ENCODE results near the gene ENOX2. TPM values are rescaled to one million over a fixed set of nuclear protein-coding genes. Genes with fewer than 3 reads are reported as not detected.

ENOX2 gene
- total RNA-seq, 1 donor from 2014 or later = 23.2 TPM

GRCh38 chrX:130893356-130894085 lies 9.5 kb downstream of the ENOX2 start:
- intact Hi-C loops (cut with DNase I) = loop anchor here (10.0 kb wide), 1 partner anchor 59 kb away; no protein-coding TSS in a partner anchor
- DNase-seq (ENCODE audit: low spot score) = no peak

GRCh38 chrX:130887376-130887775 lies 15.6 kb downstream of the ENOX2 start:
- intact Hi-C loops (cut with DNase I) = no loop called here
- no peak for DNase-seq (ENCODE audit: low spot score)

GRCh38 chrX:130885996-130886395 lies 17.0 kb downstream of the ENOX2 start:
- no peak for DNase-seq (ENCODE audit: low spot score)
- intact Hi-C loops (cut with DNase I) = no loop called here

DNA sequence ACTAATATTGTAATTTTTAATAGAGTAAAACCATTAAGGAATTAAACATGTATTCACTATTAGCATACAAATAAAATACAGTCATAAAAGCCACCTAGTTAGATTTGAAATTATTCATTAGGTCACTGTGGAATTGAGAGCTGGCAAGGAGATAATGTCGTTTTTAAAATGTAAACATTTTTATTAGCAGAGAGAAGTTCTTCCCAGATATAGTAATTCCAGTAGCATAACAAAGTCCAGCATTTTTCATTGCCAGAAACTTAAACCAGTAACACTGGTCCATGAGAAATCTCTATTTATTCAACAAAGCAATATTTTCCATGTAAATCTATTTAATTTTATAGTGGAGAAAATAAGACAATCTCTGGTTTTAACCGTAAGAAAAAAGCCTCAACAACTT lies 17.5 kb downstream of the ENOX2 start:
- no peak for DNase-seq (ENCODE audit: low spot score)
- intact Hi-C loops (cut with DNase I) = no loop called here

DNA sequence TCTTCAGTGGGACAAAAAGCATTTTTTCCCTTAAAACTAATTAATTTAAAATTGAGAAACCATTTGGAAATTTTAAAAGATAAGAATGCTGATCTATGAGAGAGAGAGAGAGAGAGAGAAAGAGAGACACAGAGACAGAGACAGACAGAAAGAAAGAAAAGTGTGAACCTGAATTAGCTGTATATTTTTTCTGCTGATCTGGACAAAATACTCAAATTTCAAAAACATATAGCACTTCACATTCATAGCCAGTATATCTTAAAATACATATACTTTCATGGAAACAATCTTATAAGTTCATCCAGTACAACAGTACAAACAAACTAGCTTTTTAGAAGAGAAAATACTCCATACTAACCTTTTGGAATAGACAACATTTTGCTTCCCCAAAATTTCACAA lies 18.4 kb downstream of the ENOX2 start:
- DNase-seq (ENCODE audit: low spot score) = no peak
- intact Hi-C loops (cut with DNase I) = no loop called here

DNA sequence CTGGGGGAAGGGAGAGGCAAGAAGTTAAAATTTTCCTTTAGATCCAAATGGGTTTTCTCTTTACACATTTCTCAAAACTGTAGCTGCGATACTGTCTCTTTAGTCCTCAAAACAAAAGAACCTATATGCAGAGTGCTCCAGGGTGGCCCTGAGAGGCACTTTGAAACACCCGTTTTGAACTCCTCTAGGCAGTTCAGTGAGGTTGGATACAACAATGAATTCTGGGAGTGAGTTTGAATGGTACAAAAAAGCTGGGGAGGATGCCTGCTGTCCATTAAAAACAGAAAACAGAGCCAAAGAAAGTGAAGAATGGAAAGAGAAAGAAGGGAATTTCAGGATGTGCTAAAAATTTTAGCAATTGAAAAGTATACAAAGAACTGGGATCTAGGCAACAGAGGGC lies 23.1 kb downstream of the ENOX2 start:
- DNase-seq (ENCODE audit: low spot score) = no peak
- intact Hi-C loops (cut with DNase I) = no loop called here

- intact Hi-C loops (cut with DNase I) = no loop called here
- DNase-seq (ENCODE audit: low spot score) = no peak
These were observed 24.4 kb downstream of the ENOX2 start for GRCh38 chrX:130878350-130879341.

DNA sequence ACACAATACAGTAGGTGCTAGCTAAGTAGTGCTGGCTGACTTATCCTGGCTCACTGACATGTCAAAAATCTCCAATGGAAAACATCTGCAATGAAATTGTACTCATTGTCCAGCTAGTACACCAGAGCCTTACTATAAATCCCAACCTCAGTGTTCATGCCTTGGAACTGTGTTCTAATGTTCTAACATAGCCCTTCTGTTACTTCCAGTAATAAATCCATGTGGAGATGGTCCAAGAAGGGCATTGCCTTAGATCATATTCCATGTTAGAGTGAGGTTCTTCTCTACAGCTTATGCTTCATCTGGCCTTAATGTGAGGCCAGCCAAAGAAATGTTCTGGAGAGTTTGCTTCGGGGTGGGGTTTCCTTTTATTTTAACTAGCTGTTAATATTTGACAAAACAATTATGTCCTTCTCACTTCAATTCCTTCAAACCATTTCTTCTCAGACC lies 25.1 kb downstream of the ENOX2 start:
- DNase-seq (ENCODE audit: low spot score) = no peak
- intact Hi-C loops (cut with DNase I) = no loop called here

- intact Hi-C loops (cut with DNase I) = no loop called here
- no peak for DNase-seq (ENCODE audit: low spot score)
These were observed 26.8 kb downstream of the ENOX2 start for GRCh38 chrX:130876226-130876625.

GRCh38 chrX:130874751-130875150 lies 28.3 kb downstream of the ENOX2 start:
- intact Hi-C loops (cut with DNase I) = no loop called here
- no peak for DNase-seq (ENCODE audit: low spot score)

DNA sequence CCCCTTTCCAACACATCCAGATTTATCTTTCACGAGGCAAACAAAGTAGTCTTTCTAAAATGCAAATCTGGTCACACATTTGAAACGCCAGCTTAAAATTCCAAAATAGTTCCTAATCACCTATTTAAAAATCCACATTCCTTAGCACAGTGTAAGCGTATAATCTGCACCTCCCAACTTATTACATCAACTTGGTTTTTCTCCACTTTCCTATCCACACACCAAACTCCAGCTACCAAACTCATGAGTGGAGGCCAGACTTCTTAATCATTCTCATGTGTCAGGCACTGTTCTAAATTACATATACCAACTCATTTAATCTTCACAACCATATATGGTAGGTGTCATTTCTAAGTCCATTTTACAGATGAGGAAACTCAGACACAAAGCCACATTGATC lies 33.8 kb downstream of the ENOX2 start:
- intact Hi-C loops (cut with DNase I) = no loop called here
- DNase-seq (ENCODE audit: low spot score) = no peak

DNA sequence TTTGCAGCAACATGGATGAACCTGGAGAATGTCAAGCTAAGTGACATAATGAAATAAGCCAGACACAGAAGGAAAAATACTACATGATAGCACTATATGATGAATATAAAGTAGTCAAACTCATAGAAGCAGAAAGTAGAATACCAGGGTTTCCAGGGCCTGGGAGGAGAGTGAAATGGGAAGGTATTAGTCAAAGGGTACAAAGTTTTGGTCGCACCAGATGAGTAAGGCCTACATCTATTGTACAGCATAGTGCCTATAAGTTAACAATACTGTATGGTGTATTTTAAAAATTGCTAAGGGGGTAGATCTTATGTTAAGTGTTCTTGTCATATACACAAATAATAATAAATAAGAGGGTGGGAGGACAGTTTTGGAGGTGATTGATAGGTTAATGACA lies 41.5 kb downstream of the ENOX2 start:
- intact Hi-C loops (cut with DNase I) = no loop called here

GRCh38 chrX:130857207-130857606 lies 45.8 kb downstream of the ENOX2 start:
- DNase-seq (ENCODE audit: low spot score) = no peak
- intact Hi-C loops (cut with DNase I) = no loop called here

More for the DNA sequence above, 41.5 kb downstream of the ENOX2 start:
- DNase-seq (ENCODE audit: low spot score) = no peak

GRCh38 chrX:130851569-130851968 lies 51.4 kb downstream of the ENOX2 start:
- intact Hi-C loops (cut with DNase I) = no loop called here
- no peak for DNase-seq (ENCODE audit: low spot score)

GRCh38 chrX:130848763-130849162 lies 54.2 kb downstream of the ENOX2 start:
- DNase-seq (ENCODE audit: low spot score) = no peak
- intact Hi-C loops (cut with DNase I) = no loop called here

DNA sequence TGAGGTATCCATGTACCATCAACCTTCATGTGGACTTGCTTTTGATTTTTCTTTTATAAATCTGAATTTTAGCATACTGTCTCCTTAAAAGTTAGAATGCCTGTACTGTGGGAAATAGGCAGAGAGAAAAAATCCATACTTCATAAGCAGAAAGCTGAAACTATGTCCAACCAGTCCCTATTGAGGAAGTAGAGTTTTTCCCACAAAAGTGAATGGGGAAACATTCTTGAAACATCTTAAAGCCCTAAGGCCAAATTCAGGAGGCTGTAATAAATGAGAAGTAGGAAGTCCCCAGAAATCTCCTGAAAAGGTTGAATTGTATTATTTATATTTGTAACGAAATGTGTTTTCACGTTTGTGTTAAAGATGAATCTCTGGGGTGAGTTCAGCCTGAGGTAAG lies 56.3 kb downstream of the ENOX2 start:
- DNase-seq (ENCODE audit: low spot score) = no peak
- intact Hi-C loops (cut with DNase I) = no loop called here

- DNase-seq (ENCODE audit: low spot score) = no peak
- intact Hi-C loops (cut with DNase I) = no loop called here
These were observed 61.2 kb downstream of the ENOX2 start for GRCh38 chrX:130841776-130842175.

DNA sequence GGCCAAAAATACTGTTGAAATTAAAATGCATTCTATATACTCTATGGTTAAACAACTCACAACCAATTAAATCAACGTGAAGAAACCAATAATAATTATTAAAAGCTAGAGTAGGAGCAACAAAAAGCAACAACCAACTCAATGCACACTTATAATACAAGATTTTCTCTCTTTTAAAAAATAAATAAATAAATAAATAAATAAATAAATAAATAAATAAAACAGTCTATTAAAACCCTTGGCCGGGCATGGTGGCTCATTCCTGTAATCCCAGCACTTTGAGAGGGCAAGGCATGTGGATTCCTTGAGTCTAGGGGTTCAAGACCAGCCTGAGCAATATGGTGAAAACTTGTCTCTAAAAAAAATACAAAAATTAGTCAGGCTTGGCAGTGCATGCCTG lies 62.7 kb downstream of the ENOX2 start:
- intact Hi-C loops (cut with DNase I) = no loop called here
- DNase-seq (ENCODE audit: low spot score) = no peak

DNA sequence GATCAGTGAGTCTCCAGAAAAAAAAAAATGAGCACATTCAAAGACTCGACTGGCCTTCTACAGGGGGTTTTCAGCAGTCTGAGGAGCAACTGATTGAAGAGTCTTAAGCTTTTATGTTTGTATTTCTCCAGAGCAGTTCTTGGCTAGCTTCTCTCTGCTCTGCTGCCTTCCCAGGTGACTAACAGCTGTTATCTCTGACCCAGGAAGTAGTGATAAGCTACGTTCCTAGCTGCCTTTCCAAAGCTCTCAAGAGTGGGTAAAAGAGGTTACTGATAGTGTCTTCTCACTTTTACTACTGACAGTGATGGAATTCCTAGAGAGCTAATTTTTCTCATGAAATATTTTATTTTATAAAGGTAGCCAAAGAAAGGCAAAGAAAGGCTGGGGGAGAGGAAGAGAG lies 66.6 kb downstream of the ENOX2 start:
- no peak for DNase-seq (ENCODE audit: low spot score)
- intact Hi-C loops (cut with DNase I) = loop anchor here (10.0 kb wide), 1 partner anchor 58 kb away; no protein-coding TSS in a partner anchor

DNA sequence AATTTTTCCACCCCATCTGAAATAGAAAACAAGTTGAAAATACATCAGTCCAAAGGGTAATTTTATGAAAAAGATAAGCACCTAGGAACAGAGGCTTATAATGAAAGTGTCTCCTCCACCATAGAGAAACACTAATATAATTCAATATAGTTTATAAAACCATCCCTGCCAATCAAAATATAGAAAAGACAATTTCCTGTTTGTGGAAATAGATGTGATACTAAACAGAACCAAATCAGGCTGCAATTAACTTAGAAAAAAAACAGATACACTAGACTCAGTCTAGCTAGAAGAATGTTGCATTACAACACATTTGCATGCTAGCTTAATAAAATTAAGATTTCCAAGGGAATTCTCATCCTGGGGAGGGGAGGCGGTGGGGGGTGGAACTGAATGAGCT lies 68.2 kb downstream of the ENOX2 start:
- no peak for DNase-seq (ENCODE audit: low spot score)
- intact Hi-C loops (cut with DNase I) = loop anchor here (10.0 kb wide), 1 partner anchor 60 kb away; no protein-coding TSS in a partner anchor
